DND-41 (cell line): ENCODE results near the gene CGB5.

ENCODE experiments used
- EZH2 ChIP-seq: IDR thresholded peaks from 3 replicates; pipeline ENCODE4 v1.6.1; 2012; ENCODE audit warnings: borderline replicate concordance, low read depth, mild to moderate bottlenecking, moderate library complexity, low read length, inconsistent platforms; ENCODE audit not compliant: severe bottlenecking
- TF ChIP-seq, protein P1 (sequence below): IDR thresholded peaks from 2 replicates; pipeline ENCODE4 v1.5.1; 2012; ENCODE audit warnings: borderline replicate concordance, low read length, moderate library complexity, mild to moderate bottlenecking; ENCODE audit not compliant: poor library complexity, severe bottlenecking; ENCODE audit errors: extremely low read depth

DNA sequence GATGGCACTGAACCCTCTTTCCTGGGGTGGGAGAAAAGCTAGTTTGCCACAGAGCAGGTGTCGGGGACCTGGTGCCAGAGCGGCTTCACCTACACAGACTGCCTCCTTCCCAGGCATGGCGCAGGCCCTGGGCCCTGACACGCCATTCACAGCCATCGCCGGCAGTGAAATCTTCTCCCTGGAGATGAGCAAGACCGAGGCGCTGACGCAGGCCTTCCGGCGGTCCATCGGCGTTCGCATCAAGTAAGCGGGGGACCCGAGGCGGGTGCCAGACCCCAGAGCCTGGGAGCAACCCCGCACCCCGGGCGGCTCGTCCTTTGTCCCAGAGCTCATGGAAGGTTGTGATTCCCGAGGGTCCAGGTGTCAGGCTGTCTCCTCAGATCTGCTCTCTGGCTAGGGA lies 36.7 kb upstream of the CGB5 start:
- TF ChIP-seq, protein P1, sequence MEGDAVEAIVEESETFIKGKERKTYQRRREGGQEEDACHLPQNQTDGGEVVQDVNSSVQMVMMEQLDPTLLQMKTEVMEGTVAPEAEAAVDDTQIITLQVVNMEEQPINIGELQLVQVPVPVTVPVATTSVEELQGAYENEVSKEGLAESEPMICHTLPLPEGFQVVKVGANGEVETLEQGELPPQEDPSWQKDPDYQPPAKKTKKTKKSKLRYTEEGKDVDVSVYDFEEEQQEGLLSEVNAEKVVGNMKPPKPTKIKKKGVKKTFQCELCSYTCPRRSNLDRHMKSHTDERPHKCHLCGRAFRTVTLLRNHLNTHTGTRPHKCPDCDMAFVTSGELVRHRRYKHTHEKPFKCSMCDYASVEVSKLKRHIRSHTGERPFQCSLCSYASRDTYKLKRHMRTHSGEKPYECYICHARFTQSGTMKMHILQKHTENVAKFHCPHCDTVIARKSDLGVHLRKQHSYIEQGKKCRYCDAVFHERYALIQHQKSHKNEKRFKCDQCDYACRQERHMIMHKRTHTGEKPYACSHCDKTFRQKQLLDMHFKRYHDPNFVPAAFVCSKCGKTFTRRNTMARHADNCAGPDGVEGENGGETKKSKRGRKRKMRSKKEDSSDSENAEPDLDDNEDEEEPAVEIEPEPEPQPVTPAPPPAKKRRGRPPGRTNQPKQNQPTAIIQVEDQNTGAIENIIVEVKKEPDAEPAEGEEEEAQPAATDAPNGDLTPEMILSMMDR, result no peak
- no peak for TF ChIP-seq EZH2
